RWPE1 (cell line): ENCODE measurements around the gene EPAS1.
A peak's percentile ranks its signal among the peaks of the same experiment; 100 is the strongest.

ENCODE experiments used
- CTCF ChIA-PET: fragments of 350-600 bp; sonication (Branson Sonifier 250); formaldehyde crosslinking; extraction: SDS; loops from one replicate; lab custom pipeline; 2021; lab: Yijun Ruan, JAX
- POLR2A ChIA-PET: fragments of 400-600 bp; formaldehyde crosslinking; extraction: SDS; loops from one replicate; lab custom pipeline; 2020; ENCODE audit warnings: antibody characterized with exemption; ENCODE audit not compliant: low non-redundant PET; lab: Yijun Ruan, JAX
- DNase-seq: peaks from one replicate; pipeline ENCODE4 v3.0.0; 2012; ENCODE audit warnings: low spot score
- H3K27ac ChIP-seq: fragments of 450-650 bp; 2 replicates; pipeline ENCODE4 v1.5.1; 2017
- CTCF ChIP-seq: fragments of 450-650 bp; conservative IDR thresholded peaks from 2 replicates; pipeline ENCODE4 v1.5.1; 2017; ENCODE audit warnings: low read depth, mild to moderate bottlenecking

Gene EPAS1

GRCh38 chr2:46381871-46382270 lies 84.7 kb downstream of the EPAS1 start:
- ChIA-PET CTCF (interaction anchor here (0.8 kb wide), 1 partner anchor 10 kb away, joined by 3 read pairs; no protein-coding TSS in a partner anchor), POLR2A (no interaction called here)
- TF ChIP-seq CTCF = no peak
- H3K27ac ChIP-seq = peak overlapping the region; percentile 49
- DNase-seq = no peak

- H3K27ac ChIP-seq = peak overlapping the region; percentile 49
- ChIA-PET POLR2A (no interaction called here), CTCF (no interaction called here)
- no peak for TF ChIP-seq CTCF
- no peak for DNase-seq
Measured at GRCh38 chr2:46382331-46383112, 85.3 kb downstream of the EPAS1 start.

- DNase-seq = no peak
- POLR2A ChIA-PET = no interaction called here
- CTCF ChIA-PET = no interaction called here
- peak overlapping the region; percentile 49 for H3K27ac ChIP-seq
- no peak for TF ChIP-seq CTCF
Measured at GRCh38 chr2:46383113-46383395, 85.8 kb downstream of the EPAS1 start.

- DNase-seq = no peak
- CTCF ChIA-PET = no interaction called here
- H3K27ac ChIP-seq = peak overlapping the region; percentile 62
- no peak for TF ChIP-seq CTCF
- POLR2A ChIA-PET = no interaction called here
Measured at GRCh38 chr2:46383784-46384456, 86.7 kb downstream of the EPAS1 start.

- CTCF ChIA-PET = no interaction called here
- POLR2A ChIA-PET = no interaction called here
- peak overlapping the region; percentile 62 for H3K27ac ChIP-seq
- DNase-seq = no peak
- TF ChIP-seq CTCF = no peak
Measured at GRCh38 chr2:46384457-46384815, 87.2 kb downstream of the EPAS1 start.

GRCh38 chr2:46385786-46386577 lies 88.8 kb downstream of the EPAS1 start:
- peak overlapping the region; percentile 96 for H3K27ac ChIP-seq
- peak; percentile 64 for DNase-seq
- ChIA-PET POLR2A (no interaction called here), CTCF (interaction anchor here (0.7 to 1.5 kb wide), 4 partner anchors 23 to 152 kb away, joined by 3 to 6 read pairs (median 4); no protein-coding TSS in a partner anchor)
- TF ChIP-seq CTCF = no peak
